ENCODE results near the gene FUCA2. TPM values are rescaled to one million over a fixed set of nuclear protein-coding genes. Genes with fewer than 3 reads are reported as not detected.

FUCA2 gene
- total RNA-seq, 1 experiment from 2014 or later, result 15.3 TPM

GRCh38 chr6:143505111-143505510 lies 6.4 kb downstream of the FUCA2 start:
- no peaks in the 10 kb centered on the region for H3K9me3 ChIP-seq (ENCODE audit: low read depth, low read length, poor library complexity, severe bottlenecking)
- H3K36me3 ChIP-seq (ENCODE audit: insufficient read depth, low read length, poor library complexity, severe bottlenecking), result no peaks in the 10 kb centered on the region
- no peak for TF ChIP-seq EZH2 (IDR thresholded peaks at IDR 0.05; ENCODE audit: borderline replicate concordance, low read depth, low read length, poor library complexity, severe bottlenecking)
- TF ChIP-seq CTCF (conservative IDR thresholded peaks at IDR 0.05; ENCODE audit: low read depth, low read length), result no peak
- no peak overlapping the region for H3K4me3 ChIP-seq (ENCODE audit: low read depth, low read length, poor library complexity, severe bottlenecking)
- H3K4me1 ChIP-seq (ENCODE audit: insufficient read depth, low read length, poor library complexity, severe bottlenecking), result no peaks in the 10 kb centered on the region
- BruUV-seq (replicated peaks), result no TSS peak
- intact Hi-C loops (cut with micrococcal nuclease; ENCODE audit: unreplicated experiment), result no loop called here
- no peak overlapping the region for H3K27ac ChIP-seq (ENCODE audit: low read depth, low read length, poor library complexity, severe bottlenecking)
- no peak for DNase-seq (ENCODE audit: low spot score)
- no peaks in the 10 kb centered on the region for H3K27me3 ChIP-seq (replicated peaks; ENCODE audit: insufficient read depth, low read depth, low read length, poor library complexity)
- POLR2A ChIA-PET (ENCODE audit: low non-redundant PET), result no interaction called here
- CTCF ChIA-PET, result no interaction called here

GRCh38 chr6:143504369-143504768 lies 7.2 kb downstream of the FUCA2 start:
- Histone ChIP-seq H3K27me3 (replicated peaks; ENCODE audit: insufficient read depth, low read depth, low read length, poor library complexity) (no peaks in the 10 kb centered on the region), H3K9me3 (ENCODE audit: low read depth, low read length, poor library complexity, severe bottlenecking) (no peaks in the 10 kb centered on the region), H3K36me3 (ENCODE audit: insufficient read depth, low read length, poor library complexity, severe bottlenecking) (no peaks in the 10 kb centered on the region), H3K27ac (ENCODE audit: low read depth, low read length, poor library complexity, severe bottlenecking) (no peak overlapping the region), H3K4me1 (ENCODE audit: insufficient read depth, low read length, poor library complexity, severe bottlenecking) (no peaks in the 10 kb centered on the region), H3K4me3 (ENCODE audit: low read depth, low read length, poor library complexity, severe bottlenecking) (no peak overlapping the region)
- CTCF ChIA-PET, result no interaction called here
- DNase-seq (ENCODE audit: low spot score), result no peak
- intact Hi-C loops (cut with micrococcal nuclease; ENCODE audit: unreplicated experiment), result no loop called here
- TF ChIP-seq CTCF (conservative IDR thresholded peaks at IDR 0.05; ENCODE audit: low read depth, low read length) (no peak), EZH2 (IDR thresholded peaks at IDR 0.05; ENCODE audit: borderline replicate concordance, low read depth, low read length, poor library complexity, severe bottlenecking) (no peak)
- POLR2A ChIA-PET (ENCODE audit: low non-redundant PET), result no interaction called here
- BruUV-seq (replicated peaks), result no TSS peak

- BruUV-seq (replicated peaks), result no TSS peak
- CTCF ChIA-PET, result interaction anchor here (0.8 kb wide), 1 partner anchor 74 kb away, joined by 3 read pairs; no protein-coding TSS in a partner anchor
- DNase-seq (ENCODE audit: low spot score), result no peak
- POLR2A ChIA-PET (ENCODE audit: low non-redundant PET), result no interaction called here
- Histone ChIP-seq H3K4me3 (ENCODE audit: low read depth, low read length, poor library complexity, severe bottlenecking) (no peak overlapping the region), H3K36me3 (ENCODE audit: insufficient read depth, low read length, poor library complexity, severe bottlenecking) (no peaks in the 10 kb centered on the region), H3K27ac (ENCODE audit: low read depth, low read length, poor library complexity, severe bottlenecking) (no peak overlapping the region), H3K27me3 (replicated peaks; ENCODE audit: insufficient read depth, low read depth, low read length, poor library complexity) (no peaks in the 10 kb centered on the region), H3K9me3 (ENCODE audit: low read depth, low read length, poor library complexity, severe bottlenecking) (no peaks in the 10 kb centered on the region), H3K4me1 (ENCODE audit: insufficient read depth, low read length, poor library complexity, severe bottlenecking) (no peaks in the 10 kb centered on the region)
- peak; percentile 28; the same call in 1 of the 2 replicates for TF ChIP-seq CTCF (conservative IDR thresholded peaks at IDR 0.05; ENCODE audit: low read depth, low read length)
- TF ChIP-seq EZH2 (IDR thresholded peaks at IDR 0.05; ENCODE audit: borderline replicate concordance, low read depth, low read length, poor library complexity, severe bottlenecking), result no peak
- intact Hi-C loops (cut with micrococcal nuclease; ENCODE audit: unreplicated experiment), result no loop called here
Measured at GRCh38 chr6:143501851-143502250, 9.7 kb downstream of the FUCA2 start.
